Right renal pelvis (tissue), 4 donors: ENCODE measurements around the gene TMEM219. TPM values are rescaled to one million over a fixed set of nuclear protein-coding genes. Genes with fewer than 3 reads are reported as not detected.

Experiments used
- DNase-seq, 4 donors: peaks; one replicate each; pipeline ENCODE4 v3.0.0-alpha.2; 2013; ENCODE audit warnings: low read depth in 4 of 4, low spot score in 3 of 4, missing footprints in 1 of 4
- polyA plus RNA-seq, 4 donors: library from polyadenylated mRNA; unstranded; fragments of 120-200 nt; gene quantifications; one replicate each; pipeline ENCODE4 v1.2.1, GENCODE V29; 2013; ENCODE audit not compliant: insufficient read length in 4 of 4

Gene TMEM219
- polyA plus RNA-seq, 4 donors: 115 to 126 (median 116) TPM

DNA sequence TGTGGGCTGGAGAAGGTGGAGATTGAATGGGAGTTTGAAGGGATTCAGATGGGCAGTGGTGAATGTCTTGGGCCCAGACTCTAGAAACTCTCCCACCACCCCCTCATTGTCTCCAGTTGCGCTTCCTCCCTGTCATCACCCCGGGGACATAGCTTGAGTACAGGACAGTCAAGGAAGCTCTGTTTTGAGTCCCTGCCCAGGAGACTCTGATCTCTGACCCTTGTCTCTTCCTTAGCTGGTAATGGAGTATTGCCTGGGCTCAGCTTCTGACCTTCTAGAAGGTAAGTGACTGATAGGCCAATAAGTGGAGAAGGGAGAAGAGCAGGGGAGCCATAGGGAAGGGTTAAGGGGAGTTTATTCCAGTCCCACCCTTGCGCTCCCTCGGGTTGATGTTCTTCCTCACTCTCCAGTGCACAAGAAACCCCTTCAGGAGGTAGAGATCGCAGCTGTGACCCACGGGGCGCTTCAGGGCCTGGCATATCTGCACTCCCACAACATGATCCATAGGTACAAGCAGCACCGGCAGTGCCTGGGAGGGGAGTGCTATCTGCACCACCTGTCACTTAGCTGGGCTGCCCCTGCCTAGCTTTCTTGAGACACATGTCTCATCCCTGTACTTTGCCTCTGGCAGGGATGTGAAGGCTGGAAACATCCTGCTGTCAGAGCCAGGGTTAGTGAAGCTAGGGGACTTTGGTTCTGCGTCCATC, 16.8 kb downstream of the TMEM219 start:
- DNase-seq: no peak

DNA sequence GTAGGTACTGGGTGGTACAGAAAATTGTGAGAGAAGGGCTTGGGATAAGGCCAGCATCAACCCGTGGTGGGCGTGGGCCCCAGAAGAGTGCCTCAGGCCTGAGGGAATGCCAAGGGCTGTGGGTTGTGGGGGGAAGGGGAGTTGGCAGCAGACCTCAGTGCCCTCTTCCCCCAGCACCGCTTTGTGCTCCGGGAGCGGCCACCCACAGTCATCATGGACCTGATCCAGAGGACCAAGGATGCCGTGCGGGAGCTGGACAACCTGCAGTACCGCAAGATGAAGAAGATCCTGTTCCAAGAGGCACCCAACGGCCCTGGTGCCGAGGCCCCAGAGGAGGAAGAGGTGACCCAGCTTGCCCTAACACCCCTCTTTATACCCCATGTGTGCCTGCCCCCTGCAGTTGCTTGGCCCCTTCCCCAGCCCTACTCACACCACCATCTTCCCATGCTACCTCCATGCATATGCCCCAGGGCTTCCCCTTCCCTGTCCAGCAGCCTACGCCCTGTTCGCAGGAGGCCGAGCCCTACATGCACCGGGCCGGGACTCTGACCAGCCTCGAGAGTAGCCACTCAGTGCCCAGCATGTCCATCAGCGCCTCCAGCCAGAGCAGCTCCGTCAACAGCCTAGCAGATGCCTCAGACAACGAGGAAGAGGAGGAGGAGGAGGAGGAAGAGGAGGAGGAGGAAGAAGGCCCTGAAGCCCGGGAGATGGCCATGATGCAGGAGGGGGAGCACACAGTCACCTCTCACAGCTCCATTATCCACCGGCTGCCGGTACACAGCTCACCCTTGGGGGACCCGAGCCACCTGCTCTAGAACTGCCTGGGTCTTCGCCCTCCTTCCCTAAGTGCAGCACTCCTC, 20.9 kb downstream of the TMEM219 start:
- no peak for DNase-seq

DNA sequence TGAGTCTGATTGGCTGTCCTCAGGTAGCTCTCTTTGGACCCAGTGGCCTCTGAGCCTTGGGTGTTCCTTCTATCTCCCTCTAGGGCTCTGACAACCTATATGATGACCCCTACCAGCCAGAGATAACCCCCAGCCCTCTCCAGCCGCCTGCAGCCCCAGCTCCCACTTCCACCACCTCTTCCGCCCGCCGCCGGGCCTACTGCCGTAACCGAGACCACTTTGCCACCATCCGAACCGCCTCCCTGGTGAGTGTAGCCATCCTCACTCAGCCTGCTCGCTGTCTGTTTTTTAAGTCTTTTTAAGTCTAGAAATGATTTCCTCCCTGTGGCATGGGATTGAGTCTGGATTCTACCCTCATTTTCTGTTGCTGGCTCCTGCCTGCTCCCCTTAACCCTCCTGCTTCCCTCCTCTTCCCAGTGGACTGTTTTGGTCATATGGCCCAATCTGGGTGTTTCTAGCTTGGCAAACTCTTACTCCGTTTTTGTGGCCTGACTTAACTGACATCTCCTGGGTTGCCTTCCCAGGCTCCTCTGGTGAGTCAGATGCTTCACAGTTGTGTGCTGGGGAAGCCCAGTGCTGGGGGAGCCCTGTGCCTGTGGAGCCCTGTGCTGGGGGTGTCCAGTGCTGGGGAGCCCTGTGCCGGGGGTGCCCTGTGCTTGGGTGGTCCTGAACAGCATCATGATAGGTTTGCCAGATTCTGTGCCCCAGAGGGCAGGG, 21.7 kb downstream of the TMEM219 start:
- no peak for DNase-seq

DNA sequence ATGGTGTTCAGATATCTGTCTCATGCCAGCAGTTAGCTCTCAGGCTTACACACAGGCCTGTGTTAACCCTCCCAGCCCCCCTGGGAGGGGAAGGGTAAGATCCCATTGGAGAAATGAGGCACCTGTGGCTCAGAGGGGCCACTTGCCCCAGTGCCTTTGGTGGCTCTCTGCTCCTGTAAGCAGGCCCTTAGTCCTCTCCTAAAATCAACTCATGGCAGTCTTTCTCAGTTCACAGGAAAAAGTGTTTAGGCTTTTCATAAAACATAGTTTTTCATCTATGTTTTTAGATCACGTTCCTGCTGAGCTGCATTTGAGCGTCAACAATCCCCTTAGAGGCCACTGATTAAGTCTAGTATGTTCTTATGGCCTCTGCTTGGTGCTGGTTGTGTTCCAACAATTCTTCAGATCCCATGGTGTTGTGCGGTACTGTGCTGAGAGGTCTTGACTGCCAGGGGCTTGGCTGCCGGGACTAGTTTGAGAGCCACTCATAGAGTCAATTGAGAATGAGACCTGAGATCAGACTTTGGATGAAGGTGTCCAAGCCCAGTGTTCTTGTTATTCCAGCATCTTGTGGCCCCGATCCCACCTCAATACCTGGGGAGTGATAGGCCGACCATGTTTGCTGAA, 22.4 kb downstream of the TMEM219 start:
- no peak for DNase-seq

DNA sequence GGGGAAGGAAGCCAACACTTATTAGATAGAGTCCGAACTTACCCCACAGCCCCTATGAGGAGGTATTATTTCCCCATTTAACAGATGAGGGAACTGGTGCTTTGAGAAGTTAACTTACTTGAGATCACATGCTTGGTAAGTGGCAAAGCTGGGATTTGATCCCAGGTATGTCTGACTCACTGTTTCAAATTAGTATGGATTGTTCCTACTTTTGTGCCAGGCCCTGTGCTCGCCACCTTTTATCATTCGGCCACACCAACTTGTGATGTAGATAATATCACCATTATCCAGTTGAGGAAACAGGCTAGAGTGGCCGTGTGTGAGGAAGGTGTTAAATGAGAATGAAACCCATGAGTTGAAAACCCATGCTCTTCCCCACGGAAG, 22.9 kb downstream of the TMEM219 start:
- no peak for DNase-seq

DNA sequence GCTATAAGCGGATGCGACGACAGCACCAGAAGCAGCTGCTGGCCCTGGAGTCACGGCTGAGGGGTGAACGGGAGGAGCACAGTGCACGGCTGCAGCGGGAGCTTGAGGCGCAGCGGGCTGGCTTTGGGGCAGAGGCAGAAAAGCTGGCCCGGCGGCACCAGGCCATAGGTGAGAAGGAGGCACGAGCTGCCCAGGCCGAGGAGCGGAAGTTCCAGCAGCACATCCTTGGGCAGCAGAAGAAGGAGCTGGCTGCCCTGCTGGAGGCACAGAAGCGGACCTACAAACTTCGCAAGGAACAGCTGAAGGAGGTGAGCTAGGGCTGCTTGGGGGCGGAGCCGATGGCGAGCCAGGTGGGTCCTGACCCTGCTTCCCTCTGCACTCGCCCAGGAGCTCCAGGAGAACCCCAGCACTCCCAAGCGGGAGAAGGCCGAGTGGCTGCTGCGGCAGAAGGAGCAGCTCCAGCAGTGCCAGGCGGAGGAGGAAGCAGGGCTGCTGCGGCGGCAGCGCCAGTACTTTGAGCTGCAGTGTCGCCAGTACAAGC, 23.5 kb downstream of the TMEM219 start:
- no peak for DNase-seq

DNA sequence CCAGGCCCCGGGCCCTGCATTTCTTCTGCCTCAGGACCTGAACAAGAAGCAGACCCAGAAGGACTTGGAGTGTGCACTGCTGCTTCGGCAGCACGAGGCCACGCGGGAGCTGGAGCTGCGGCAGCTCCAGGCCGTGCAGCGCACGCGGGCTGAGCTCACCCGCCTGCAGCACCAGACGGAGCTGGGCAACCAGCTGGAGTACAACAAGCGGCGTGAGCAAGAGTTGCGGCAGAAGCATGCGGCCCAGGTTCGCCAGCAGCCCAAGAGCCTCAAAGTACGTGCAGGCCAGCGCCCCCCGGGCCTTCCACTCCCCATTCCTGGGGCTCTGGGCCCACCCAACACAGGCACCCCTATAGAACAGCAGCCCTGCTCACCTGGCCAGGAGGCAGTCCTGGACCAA, 24.4 kb downstream of the TMEM219 start:
- DNase-seq: no peak

DNA sequence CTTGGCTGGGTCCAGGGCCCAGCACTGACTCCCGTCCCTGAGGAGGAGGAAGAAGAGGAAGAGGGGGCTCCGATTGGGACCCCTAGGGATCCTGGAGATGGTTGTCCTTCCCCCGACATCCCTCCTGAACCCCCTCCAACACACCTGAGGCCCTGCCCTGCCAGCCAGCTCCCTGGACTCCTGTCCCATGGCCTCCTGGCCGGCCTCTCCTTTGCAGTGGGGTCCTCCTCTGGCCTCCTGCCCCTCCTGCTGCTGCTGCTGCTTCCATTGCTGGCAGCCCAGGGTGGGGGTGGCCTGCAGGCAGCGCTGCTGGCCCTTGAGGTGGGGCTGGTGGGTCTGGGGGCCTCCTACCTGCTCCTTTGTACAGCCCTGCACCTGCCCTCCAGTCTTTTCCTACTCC, 25.1 kb downstream of the TMEM219 start:
- no peak for DNase-seq

DNA sequence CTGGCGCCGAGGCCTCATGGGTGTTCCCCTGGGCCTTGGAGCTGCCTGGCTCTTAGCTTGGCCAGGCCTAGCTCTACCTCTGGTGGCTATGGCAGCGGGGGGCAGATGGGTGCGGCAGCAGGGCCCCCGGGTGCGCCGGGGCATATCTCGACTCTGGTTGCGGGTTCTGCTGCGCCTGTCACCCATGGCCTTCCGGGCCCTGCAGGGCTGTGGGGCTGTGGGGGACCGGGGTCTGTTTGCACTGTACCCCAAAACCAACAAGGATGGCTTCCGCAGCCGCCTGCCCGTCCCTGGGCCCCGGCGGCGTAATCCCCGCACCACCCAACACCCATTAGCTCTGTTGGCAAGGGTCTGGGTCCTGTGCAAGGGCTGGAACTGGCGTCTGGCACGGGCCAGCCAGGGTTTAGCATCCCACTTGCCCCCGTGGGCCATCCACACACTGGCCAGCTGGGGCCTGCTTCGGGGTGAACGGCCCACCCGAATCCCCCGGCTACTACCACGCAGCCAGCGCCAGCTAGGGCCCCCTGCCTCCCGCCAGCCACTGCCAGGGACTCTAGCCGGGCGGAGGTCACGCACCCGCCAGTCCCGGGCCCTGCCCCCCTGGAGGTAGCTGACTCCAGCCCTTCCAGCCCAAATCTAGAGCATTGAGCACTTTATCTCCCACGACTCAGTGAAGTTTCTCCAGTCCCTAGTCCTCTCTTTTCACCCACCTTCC, 25.6 kb downstream of the TMEM219 start:
- DNase-seq: no peak

DNA sequence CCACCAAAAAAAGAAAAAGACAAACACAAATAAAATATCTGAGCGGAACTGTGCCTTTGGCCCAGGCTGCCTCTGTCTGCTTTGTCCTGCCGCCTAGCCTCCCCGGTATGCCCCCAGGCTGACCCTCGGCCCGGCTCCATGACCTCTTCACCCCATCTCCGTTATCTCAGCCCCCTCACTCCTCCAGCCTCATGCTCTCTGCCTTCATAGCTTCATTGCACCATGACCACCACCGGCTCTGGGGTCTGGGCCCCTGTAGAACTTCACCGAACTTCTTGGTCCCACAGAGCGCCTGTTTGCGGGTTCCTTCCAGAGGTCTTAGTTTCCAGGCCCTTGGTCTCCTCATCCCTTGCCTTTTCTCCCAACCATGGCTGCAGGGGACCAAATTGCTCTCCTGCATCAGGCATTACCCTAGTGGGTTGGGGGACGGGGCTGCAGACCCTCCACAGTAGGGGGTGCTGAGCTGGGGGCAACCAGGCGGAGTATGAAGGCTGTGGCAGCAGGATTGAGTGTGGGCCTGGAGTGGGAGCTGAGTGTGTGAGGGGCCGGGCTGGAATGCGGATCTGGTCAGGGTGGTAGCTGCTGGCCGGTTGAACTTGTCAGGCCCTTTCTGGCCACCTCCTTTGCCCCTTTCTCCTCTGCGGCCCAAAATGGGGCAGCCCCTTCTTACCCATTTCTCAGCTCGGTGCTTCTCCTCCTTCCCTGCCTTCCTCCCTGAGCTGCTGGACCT, 26.6 kb downstream of the TMEM219 start:
- DNase-seq: no peak

DNA sequence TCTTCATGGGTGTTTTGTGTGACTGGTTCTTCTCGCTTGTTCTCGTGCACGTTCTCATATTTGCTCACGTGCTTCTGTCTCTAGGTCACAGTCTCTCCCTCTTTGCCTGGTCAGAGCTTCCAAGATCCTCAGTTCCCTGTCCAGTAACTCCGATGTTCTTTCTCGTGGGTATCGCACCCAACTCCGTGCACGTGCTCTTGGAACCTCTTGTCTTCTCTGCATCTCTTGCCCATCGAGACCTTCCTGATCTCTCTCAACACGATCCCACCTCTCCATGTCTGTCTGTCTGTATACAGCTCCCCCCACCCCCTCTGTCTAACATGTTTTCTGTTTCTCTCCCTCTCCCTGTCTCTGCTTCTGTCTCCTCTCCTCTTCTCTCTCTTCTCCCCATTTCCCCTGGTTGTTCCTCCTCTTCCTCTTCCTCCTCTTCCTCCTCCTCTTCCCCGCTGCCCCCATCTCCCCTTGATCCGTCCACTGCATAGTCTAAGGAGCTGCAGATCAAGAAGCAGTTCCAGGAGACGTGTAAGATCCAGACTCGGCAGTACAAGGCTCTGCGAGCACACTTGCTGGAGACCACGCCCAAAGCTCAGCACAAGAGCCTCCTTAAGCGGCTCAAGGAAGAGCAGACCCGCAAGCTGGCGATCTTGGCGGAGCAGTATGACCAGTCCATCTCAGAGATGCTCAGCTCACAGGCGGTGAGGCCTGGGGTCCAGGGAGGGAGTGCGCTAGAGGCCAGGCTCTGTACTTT, 27.4 kb downstream of the TMEM219 start:
- no peak for DNase-seq

DNA sequence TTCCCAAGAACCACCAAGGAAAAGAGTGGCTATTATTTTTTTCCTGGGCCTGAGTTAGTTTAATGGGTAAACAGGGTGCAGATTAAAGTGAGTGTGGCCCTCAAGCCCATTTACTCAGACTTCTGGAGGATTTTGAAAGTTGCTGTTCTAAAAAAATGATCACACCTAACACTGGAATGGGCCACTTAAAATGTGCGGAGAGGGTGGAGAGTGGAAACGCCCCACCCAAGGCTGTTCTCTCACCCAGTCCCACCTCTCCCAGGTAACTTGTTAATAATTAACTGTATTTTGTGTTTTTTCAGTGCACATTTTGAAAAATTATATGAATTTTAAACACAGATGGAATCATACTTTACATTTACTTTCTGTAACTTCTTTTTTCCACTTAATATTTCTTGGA, 28.2 kb downstream of the TMEM219 start:
- no peak for DNase-seq

DNA sequence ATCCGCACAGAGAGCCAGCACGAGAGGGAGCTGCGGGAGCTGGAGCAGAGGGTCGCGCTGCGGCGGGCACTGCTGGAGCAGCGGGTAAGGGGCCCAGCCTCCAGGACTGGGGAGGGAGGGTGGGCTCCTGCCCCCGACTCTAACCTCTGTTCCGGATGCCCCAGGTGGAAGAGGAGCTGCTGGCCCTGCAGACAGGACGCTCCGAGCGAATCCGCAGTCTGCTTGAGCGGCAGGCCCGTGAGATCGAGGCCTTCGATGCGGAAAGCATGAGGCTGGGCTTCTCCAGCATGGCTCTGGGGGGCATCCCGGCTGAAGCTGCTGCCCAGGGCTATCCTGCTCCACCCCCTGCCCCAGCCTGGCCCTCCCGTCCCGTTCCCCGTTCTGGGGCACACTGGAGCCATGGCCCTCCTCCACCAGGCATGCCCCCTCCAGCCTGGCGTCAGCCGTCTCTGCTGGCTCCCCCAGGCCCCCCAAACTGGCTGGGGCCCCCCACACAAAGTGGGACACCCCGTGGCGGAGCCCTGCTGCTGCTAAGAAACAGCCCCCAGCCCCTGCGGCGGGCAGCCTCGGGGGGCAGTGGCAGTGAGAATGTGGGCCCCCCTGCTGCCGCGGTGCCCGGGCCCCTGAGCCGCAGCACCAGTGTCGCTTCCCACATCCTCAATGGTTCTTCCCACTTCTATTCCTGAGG, 29.1 kb downstream of the TMEM219 start:
- no peak for DNase-seq

DNA sequence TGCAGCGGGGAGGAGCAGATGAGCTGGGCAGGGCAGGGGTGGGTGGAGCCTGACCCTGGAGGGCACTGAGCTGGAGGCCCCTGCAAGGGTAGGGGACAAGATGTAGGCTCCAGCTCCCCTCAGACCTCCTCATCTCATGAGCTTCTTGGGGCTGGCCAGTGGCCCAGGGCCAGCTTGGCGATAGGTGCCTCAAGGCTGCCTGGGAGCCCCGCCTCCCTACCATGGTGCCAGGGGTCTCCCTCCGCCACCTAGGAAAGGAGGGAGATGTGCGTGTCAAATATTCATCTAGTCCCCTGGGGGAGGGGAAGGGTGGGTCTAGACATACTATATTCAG, 29.7 kb downstream of the TMEM219 start:
- DNase-seq: no peak

DNA sequence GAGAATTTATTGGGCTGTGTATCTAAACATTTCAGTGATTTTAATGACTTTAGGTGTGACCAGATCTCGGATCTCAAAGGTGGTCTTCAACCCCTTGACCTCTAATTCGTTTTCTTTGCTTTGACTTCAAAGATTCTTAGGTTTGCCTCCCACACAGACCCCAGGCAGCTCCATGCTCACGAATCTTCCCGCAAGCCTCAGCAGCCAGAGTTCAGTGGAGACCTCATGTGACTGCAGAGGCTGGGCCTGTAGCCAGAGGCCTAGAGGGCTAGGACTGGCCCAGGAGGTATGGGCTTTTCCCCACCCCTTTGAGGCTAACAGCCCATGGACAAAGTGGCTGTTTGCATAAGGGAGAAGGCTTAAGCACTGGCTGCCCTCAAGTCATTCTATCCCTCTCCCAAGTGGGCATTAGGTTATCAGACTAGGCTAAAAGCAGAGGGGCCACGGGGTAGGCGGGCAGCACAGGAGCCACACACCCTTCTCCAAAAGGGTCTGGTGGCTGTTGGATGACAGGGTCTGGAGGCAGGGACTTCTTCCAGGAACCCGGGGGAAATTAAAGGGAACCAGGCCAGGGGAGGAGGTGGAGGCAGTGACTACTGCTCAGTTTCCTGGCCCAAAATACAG, 30.6 kb downstream of the TMEM219 start:
- no peak for DNase-seq

DNA sequence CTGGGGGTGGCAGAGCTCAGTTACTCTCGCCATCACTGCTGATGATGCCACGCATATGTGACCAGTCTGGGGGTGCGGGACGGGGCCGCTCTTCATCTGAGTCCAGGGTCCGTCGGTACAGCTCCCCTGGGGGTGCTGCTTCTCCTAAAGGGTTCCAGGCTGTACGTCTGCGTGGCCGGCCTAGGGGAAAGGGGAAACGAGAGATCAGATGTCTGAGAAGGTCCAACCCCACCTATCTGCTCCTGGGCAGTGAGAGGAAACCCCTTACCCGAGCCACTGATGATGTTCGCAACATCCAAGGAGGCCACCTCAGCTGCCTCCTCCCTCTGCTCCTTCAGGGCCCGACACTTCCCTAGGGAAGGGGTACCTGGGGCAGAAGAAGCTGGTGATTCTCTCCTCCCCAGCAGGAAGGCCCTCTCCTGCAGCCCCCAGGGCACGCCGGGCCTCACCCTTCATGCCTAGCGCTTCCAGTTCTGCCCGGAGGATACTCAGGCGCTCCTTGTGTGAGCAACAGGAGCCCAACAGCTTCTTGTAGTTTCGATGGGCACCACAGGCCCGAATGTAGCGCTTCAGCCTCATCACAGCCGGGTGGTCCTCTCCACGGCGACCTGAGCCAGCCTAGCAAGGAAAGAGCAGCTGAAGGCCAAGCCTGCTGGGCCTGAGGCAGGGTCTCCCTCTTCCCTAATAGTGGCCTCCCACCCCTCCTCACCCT, 31.5 kb downstream of the TMEM219 start:
- DNase-seq: no peak

DNA sequence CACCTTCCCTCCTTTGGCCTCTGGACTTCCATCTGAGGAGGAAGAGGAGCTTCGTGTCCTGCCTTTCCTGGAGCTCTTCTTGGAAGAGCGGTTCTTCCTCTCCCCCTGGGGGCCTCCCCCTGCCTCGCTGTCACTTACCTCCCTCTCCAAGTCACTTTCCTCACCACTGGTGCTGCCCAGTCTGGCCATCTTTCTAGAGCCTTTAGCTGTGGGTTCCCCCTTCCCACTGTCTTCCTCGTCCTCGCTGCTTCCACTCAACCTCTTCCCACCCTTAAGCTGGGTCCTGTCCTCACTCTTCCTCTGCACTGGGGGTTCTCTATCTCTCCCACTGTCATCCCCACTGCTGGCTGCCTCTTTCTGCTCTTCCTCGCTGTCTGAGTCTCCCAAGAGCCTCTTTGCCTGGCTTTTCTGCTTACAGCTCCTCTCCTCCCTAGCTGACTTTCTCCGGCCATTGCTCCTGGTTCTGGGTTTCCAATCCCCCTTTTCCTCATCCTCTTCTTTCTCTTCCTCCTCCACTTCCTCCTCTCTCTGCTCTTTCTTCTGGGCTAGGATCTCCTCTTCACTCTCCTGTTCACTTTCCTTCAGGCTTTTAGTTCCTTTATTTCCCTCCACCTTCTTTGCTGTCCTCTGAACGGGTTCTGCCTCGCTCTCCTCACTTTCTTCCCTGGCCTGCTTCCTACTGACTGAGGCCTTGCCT, 32.2 kb downstream of the TMEM219 start:
- DNase-seq: no peak
